Kidney epithelial cell (primary cell): ENCODE data around the gene ASRGL1. TPM values are rescaled to one million over a fixed set of nuclear protein-coding genes. Genes with fewer than 3 reads are reported as not detected.

Experiments
- DNase-seq: peaks from one replicate; pipeline ENCODE4 v3.0.0-alpha.2; 2010; ENCODE audit warnings: low read depth
- H3K27me3 ChIP-seq: 2 replicates; pipeline ENCODE4 v1.6.0; 2011; ENCODE audit warnings: low read length; ENCODE audit not compliant: control insufficient read depth, insufficient read depth
- H3K36me3 ChIP-seq: 2 replicates; pipeline ENCODE4 v1.5.1; 2011; ENCODE audit warnings: low read length; ENCODE audit not compliant: control insufficient read depth, insufficient read depth
- H3K4me3 ChIP-seq: 2 replicates; pipeline ENCODE4 v1.5.1; 2011; ENCODE audit warnings: low read depth, mild to moderate bottlenecking, control low read depth, low read length
- total RNA-seq: library from RNA; depleted of rRNA; stranded (reverse); fragments of >200 nt; gene quantifications from 2 replicates; pipeline ENCODE4 v1.2.3, GENCODE V29; 2015
- TF ChIP-seq, protein P1 (sequence below): IDR thresholded peaks from 2 replicates; pipeline ENCODE4 v1.5.1; 2011; ENCODE audit warnings: mild to moderate bottlenecking, moderate library complexity, low read length, control low read depth, inconsistent platforms; ENCODE audit not compliant: insufficient read depth, poor library complexity, severe bottlenecking

ASRGL1 gene
- total RNA-seq, 1 donor from 2014 or later, result 20.3 TPM

DNA sequence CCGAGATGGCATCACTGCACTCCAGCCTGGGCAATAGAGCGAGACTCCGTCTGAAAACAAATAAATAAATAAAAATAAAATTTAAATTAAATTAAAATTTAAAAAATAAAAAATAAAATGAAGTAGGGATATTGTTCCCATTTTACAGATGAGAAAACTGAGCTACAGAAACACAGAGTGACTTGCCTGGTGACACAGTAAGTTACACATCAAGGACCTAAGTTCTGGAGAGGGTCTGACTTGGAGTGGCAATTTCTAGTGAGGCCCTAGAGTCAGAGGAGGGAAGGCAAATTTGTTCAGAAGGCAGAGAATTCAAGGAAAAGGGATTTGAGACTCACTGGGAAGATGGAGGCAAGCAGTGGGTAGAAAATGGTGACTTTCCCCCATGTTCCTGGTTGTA lies 83.6 kb downstream of the ASRGL1 start:
- Histone ChIP-seq H3K36me3 (no peaks in the 10 kb centered on the region), H3K27me3 (no peaks in the 10 kb centered on the region), H3K4me3 (no peak overlapping the region)
- TF ChIP-seq, protein P1, sequence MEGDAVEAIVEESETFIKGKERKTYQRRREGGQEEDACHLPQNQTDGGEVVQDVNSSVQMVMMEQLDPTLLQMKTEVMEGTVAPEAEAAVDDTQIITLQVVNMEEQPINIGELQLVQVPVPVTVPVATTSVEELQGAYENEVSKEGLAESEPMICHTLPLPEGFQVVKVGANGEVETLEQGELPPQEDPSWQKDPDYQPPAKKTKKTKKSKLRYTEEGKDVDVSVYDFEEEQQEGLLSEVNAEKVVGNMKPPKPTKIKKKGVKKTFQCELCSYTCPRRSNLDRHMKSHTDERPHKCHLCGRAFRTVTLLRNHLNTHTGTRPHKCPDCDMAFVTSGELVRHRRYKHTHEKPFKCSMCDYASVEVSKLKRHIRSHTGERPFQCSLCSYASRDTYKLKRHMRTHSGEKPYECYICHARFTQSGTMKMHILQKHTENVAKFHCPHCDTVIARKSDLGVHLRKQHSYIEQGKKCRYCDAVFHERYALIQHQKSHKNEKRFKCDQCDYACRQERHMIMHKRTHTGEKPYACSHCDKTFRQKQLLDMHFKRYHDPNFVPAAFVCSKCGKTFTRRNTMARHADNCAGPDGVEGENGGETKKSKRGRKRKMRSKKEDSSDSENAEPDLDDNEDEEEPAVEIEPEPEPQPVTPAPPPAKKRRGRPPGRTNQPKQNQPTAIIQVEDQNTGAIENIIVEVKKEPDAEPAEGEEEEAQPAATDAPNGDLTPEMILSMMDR, result no peak
- DNase-seq, result no peak

DNA sequence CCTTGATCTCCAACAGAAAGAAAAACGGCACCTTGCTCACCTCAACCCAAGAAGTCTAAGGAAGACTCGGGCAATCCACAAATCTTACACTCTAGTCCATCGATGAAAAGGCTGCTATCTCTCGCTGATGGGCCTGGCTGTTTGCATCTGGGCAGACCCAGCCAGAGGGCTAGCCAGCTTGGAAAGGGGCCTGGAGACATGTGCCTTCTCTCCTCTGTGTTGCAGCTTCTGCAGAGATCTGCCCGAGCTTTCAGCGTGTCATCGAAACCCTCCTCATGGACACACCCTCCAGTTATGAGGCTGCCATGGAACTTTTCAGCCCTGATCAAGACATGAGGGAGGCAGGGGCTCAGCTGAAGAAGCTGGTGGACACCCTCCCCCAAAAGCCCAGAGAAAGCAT lies 84.7 kb downstream of the ASRGL1 start:
- Histone ChIP-seq H3K4me3 (no peak overlapping the region), H3K36me3 (no peaks in the 10 kb centered on the region), H3K27me3 (no peaks in the 10 kb centered on the region)
- TF ChIP-seq, protein P1, result no peak
- DNase-seq, result no peak

DNA sequence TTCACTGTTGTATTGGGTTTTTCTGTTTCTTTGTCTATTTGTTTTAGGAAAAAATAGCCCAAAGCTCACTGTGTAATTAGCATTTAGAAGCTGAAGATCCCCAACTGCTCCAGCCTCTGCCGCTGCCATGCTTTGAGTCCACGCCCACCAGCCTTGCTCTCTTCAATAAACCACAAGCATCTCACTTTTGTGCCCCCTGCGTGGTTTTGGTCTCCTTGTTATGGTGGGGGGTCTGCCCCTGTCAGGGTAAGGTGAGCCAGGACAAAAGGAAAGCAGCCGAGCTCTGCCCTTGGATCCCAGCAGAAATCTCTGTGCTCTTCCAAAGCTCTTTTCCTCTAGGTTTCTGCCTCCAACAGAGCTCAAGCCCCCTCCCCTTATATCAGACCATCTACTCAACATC lies 85.8 kb downstream of the ASRGL1 start:
- no peaks in the 10 kb centered on the region for H3K27me3 ChIP-seq
- no peak for DNase-seq
- H3K36me3 ChIP-seq, result no peaks in the 10 kb centered on the region
- no peak overlapping the region for H3K4me3 ChIP-seq
- TF ChIP-seq, protein P1, result no peak

DNA sequence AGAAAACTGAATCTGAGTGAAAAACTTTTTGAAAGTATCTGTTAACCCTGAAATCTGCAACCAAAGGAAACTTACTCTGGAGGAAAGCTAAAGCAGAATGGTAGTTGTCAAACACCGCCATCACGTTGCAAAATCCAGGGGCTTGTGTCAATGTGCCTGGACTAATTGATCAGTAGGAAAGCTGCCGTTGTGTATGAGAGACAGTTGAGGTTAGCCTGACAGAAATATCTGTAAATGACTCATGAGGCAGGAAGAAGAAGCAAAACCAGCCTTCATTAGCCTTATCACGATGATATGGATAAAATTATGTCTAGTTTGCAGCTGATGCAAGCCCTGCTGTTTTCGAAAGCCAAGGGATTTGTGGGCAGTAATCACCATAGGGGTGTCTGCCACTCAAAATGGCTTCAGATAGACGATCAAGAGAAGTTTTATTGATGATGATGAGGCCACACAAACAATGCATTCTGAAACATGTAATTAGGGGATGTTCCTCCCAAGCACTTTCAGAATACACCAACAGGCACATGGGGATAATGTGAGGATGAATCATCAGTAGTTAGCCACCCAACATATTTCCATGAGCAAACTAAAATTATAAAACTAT lies 90.5 kb downstream of the ASRGL1 start:
- no peaks in the 10 kb centered on the region for H3K36me3 ChIP-seq
- no peak for DNase-seq
- TF ChIP-seq, protein P1, result no peak
- H3K4me3 ChIP-seq, result no peak overlapping the region
- no peaks in the 10 kb centered on the region for H3K27me3 ChIP-seq

DNA sequence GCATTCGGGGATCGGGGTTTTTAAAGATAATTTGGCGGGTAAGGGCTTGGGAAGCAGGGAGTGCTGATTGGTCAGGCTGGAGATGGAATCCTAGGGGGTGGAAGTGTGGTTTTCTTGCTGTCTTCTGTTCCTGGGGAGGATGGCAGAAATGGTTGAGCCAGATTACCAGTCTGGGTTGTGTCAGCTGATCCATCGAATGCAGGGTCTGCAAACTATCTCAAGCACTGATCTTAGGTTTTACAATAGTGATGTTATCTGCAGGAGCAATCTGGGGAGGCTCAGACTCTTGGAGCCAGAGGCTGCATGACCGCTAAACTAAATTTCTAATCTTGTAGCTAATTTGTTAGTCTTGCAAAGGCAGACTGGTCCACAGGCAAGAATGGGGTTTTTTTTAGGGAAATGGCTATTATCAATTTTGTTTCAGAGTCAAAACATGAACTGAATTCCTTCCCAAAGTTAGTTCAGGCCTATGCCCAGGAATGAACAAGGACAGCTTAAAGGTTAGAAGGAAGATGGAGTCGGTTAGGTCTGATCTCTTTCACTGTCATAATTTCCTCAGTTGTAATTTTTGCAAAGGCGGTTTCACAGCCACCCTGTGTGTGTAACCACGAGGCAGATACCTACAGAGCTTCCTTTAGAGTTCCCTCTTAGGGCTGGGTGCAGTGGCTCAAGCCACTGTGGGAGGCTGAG lies 91.8 kb downstream of the ASRGL1 start:
- no peaks in the 10 kb centered on the region for H3K27me3 ChIP-seq
- no peak for DNase-seq
- H3K36me3 ChIP-seq, result no peaks in the 10 kb centered on the region
- H3K4me3 ChIP-seq, result no peak overlapping the region
- TF ChIP-seq, protein P1, result no peak

DNA sequence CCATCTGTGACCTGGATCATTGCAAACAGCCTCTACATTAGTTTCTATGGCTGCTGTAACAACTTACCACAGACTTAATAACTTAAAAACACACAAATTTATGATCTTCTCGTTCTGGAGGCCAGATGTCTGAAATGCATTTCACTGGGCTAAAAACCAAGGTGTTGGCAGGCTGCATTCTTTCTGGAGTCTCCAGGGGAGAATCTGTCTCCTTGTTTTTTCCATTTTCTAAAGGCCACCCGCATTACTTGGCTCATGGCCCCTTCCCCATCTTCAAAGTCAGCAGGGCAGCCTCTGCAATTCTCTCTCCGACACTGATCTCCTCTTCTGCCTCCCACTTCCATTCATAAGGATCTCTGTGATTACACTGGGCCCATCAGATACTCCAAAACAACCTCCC lies 93.2 kb downstream of the ASRGL1 start:
- no peak for DNase-seq

More for the DNA sequence above, 93.2 kb downstream of the ASRGL1 start:
- Histone ChIP-seq H3K4me3 (no peak overlapping the region), H3K27me3 (no peaks in the 10 kb centered on the region), H3K36me3 (no peaks in the 10 kb centered on the region)
- TF ChIP-seq, protein P1, result no peak
